Osteoblast (primary cell): ENCODE data around the gene PIP5K1C. TPM values are rescaled to one million over a fixed set of nuclear protein-coding genes. Genes with fewer than 3 reads are reported as not detected.

Experiments used
- DNase-seq: peaks from one replicate; pipeline ENCODE4 v3.0.0; 2011; ENCODE audit warnings: low spot score, mixed read lengths; ENCODE audit not compliant: insufficient read length; ENCODE audit errors: missing footprints
- H2AFZ ChIP-seq: 2 replicates; pipeline ENCODE4 v1.6.0; 2011; ENCODE audit warnings: mild to moderate bottlenecking, low read length
- H3K27ac ChIP-seq: 2 replicates; pipeline ENCODE4 v1.5.1; 2011; ENCODE audit warnings: mild to moderate bottlenecking, low read depth, low read length, moderate library complexity
- H3K27me3 ChIP-seq: 2 replicates; pipeline ENCODE4 v1.6.0; 2012; ENCODE audit warnings: mild to moderate bottlenecking, control low read depth, inconsistent platforms, low read length, moderate library complexity; ENCODE audit not compliant: insufficient read depth
- H3K36me3 ChIP-seq: 2 replicates; pipeline ENCODE4 v1.5.1; 2011; ENCODE audit warnings: mild to moderate bottlenecking, low read length, control low read depth, moderate library complexity; ENCODE audit not compliant: insufficient read depth
- H3K4me1 ChIP-seq: 2 replicates; pipeline ENCODE4 v1.5.1; 2011; ENCODE audit warnings: mild to moderate bottlenecking, low read length, control low read depth, moderate library complexity; ENCODE audit not compliant: insufficient read depth
- H3K4me2 ChIP-seq: 2 replicates; pipeline ENCODE4 v1.6.0; 2011; ENCODE audit warnings: mild to moderate bottlenecking, low read length; ENCODE audit not compliant: insufficient read depth
- H3K4me3 ChIP-seq: fragments of 200-600 bp; sonication (generic); 3 replicates; pipeline ENCODE4 v1.5.1; 2012; ENCODE audit warnings: mild to moderate bottlenecking, low read length, inconsistent platforms; ENCODE audit not compliant: insufficient read depth
- H3K79me2 ChIP-seq: 2 replicates; pipeline ENCODE4 v1.6.0; 2012; ENCODE audit warnings: mild to moderate bottlenecking, low read length, control low read depth, inconsistent platforms; ENCODE audit not compliant: insufficient read depth
- H3K9me3 ChIP-seq: 2 replicates; pipeline ENCODE4 v1.5.1; 2011; ENCODE audit warnings: low read depth, low read length, control low read depth
- H4K20me1 ChIP-seq: 2 replicates; pipeline ENCODE4 v1.6.0; 2012; ENCODE audit warnings: mild to moderate bottlenecking, low read length, control low read depth; ENCODE audit not compliant: insufficient read depth
- CTCF ChIP-seq: IDR thresholded peaks from 2 replicates; pipeline ENCODE4 v1.5.1; 2011; ENCODE audit warnings: mild to moderate bottlenecking, low read depth, low read length, moderate library complexity; ENCODE audit errors: extremely low read depth
- total RNA-seq: library from RNA; depleted of rRNA; stranded (reverse); fragments of >200 nt; gene quantifications from 2 replicates; pipeline ENCODE4 v1.2.3, GENCODE V29; 2012

The PIP5K1C gene
- total RNA-seq, 1 donor, result 30.4 TPM

GRCh38 chr19:3653081-3653795 is 47.0 kb downstream of the PIP5K1C start:
- Histone ChIP-seq H3K4me3 (no peak overlapping the region), H2AFZ (no peak overlapping the region), H3K79me2 (no peaks in the 10 kb centered on the region), H3K4me2 (no peak overlapping the region), H3K27ac (no peak overlapping the region), H3K36me3 (peaks cover 17% of the 10 kb centered on the region), H3K9me3 (no peaks in the 10 kb centered on the region), H4K20me1 (peaks cover 4% of the 10 kb centered on the region), H3K27me3 (no peaks in the 10 kb centered on the region), H3K4me1 (peaks cover 5% of the 10 kb centered on the region)
- DNase-seq, result no peak
- TF ChIP-seq CTCF, result no peak

GRCh38 chr19:3652422-3652821 is 47.8 kb downstream of the PIP5K1C start:
- no peak for DNase-seq
- Histone ChIP-seq H3K27ac (no peak overlapping the region), H4K20me1 (peaks cover 4% of the 10 kb centered on the region), H3K4me2 (no peak overlapping the region), H3K4me1 (peaks cover 5% of the 10 kb centered on the region), H3K4me3 (no peak overlapping the region), H3K36me3 (peaks cover 16% of the 10 kb centered on the region), H3K9me3 (no peaks in the 10 kb centered on the region), H3K79me2 (no peaks in the 10 kb centered on the region), H2AFZ (no peak overlapping the region), H3K27me3 (no peaks in the 10 kb centered on the region)
- no peak for TF ChIP-seq CTCF

GRCh38 chr19:3651684-3652083 is 48.6 kb downstream of the PIP5K1C start:
- Histone ChIP-seq H3K36me3 (peaks cover 8% of the 10 kb centered on the region), H3K4me1 (peaks cover 5% of the 10 kb centered on the region), H3K9me3 (no peaks in the 10 kb centered on the region), H2AFZ (no peak overlapping the region), H3K4me2 (no peak overlapping the region), H3K79me2 (no peaks in the 10 kb centered on the region), H3K4me3 (no peak overlapping the region), H3K27ac (no peak overlapping the region), H3K27me3 (no peaks in the 10 kb centered on the region), H4K20me1 (peaks cover 4% of the 10 kb centered on the region)
- DNase-seq, result no peak
- no peak for TF ChIP-seq CTCF

GRCh38 chr19:3649888-3650287 is 50.4 kb downstream of the PIP5K1C start:
- Histone ChIP-seq H3K9me3 (no peaks in the 10 kb centered on the region), H3K36me3 (peaks cover 11% of the 10 kb centered on the region), H3K27me3 (no peaks in the 10 kb centered on the region), H3K4me3 (no peak overlapping the region), H3K4me2 (no peak overlapping the region), H4K20me1 (no peaks in the 10 kb centered on the region), H2AFZ (no peak overlapping the region), H3K27ac (no peak overlapping the region), H3K4me1 (no peaks in the 10 kb centered on the region), H3K79me2 (no peaks in the 10 kb centered on the region)
- no peak for DNase-seq
- no peak for TF ChIP-seq CTCF
